Peyer's patch (tissue), 4 donors: ENCODE results near the gene ALDH2.
"Not testable (repeated sequence)": the region's sequence is repeated elsewhere in the genome, so short reads cannot be mapped to it uniquely, and the experiment has no call there.

Experiments used
- CTCF ChIP-seq, 6 experiments: fragments of 450-650 bp in 4 of 6; fragments of 200-600 bp in 2 of 6; sonication (generic) in 1 of 6; IDR thresholded peaks; one replicate each; pipeline ENCODE4 v1.5.1; 2017 to 2019; ENCODE audit warnings: antibody characterized with exemption in 6 of 6, mild to moderate bottlenecking in 3 of 6, moderate library complexity in 1 of 6
- POLR2A ChIP-seq, 2 donors: fragments of 450-650 bp; IDR thresholded peaks; one replicate each; pipeline ENCODE4 v1.5.1; 2017; ENCODE audit warnings: antibody characterized with exemption in 2 of 2, mild to moderate bottlenecking in 2 of 2, moderate library complexity in 2 of 2

GRCh38 chr12:111719316-111719715 is 47.4 kb upstream of the ALDH2 start:
- not testable (repeated sequence) for TF ChIP-seq CTCF, POLR2A (IDR thresholded peaks at IDR 0.05)
